Ishikawa (cell line): ENCODE results near the gene TBC1D1.

Experiments used
- CEBPB ChIP-seq: IDR thresholded peaks from 2 replicates; pipeline ENCODE4 v1.6.1; 2012
- CREB1 ChIP-seq: IDR thresholded peaks from 2 replicates; pipeline ENCODE4 v1.6.1; 2012; ENCODE audit warnings: low read depth
- EGR1 ChIP-seq: IDR thresholded peaks from 2 replicates; pipeline ENCODE4 v1.6.1; 2012
- EP300 ChIP-seq: IDR thresholded peaks from 2 replicates; pipeline ENCODE4 v1.6.1; 2012; ENCODE audit warnings: borderline replicate concordance
- MAX ChIP-seq: IDR thresholded peaks from 2 replicates; pipeline ENCODE4 v1.6.1; 2012
- RAD21 ChIP-seq: IDR thresholded peaks from 2 replicates; pipeline ENCODE4 v1.6.1; 2012; ENCODE audit warnings: low read depth
- TAF1 ChIP-seq: IDR thresholded peaks from 2 replicates; pipeline ENCODE4 v1.6.1; 2012; ENCODE audit warnings: low read depth, mild to moderate bottlenecking
- USF1 ChIP-seq: IDR thresholded peaks from 2 replicates; pipeline ENCODE4 v1.6.1; 2012
- ZBTB7A ChIP-seq: IDR thresholded peaks from 2 replicates; pipeline ENCODE4 v1.6.1; 2012; ENCODE audit warnings: low read depth

- TF ChIP-seq CEBPB, result no peak
- no peak for TF ChIP-seq ZBTB7A
- no peak for TF ChIP-seq EGR1
- no peak for TF ChIP-seq TAF1
- TF ChIP-seq RAD21, result no peak
- no peak for TF ChIP-seq EP300
- no peak for TF ChIP-seq MAX
- TF ChIP-seq CREB1, result no peak
- no peak for TF ChIP-seq USF1
These were observed 111.7 kb downstream of the TBC1D1 start for GRCh38 chr4:38002451-38003071.
